ENCODE data around the gene RAD9A. TPM values are rescaled to one million over a fixed set of nuclear protein-coding genes. Genes with fewer than 3 reads are reported as not detected.

The RAD9A gene
- total RNA-seq, 1 donor from 2014 or later = 8.3 TPM

DNA sequence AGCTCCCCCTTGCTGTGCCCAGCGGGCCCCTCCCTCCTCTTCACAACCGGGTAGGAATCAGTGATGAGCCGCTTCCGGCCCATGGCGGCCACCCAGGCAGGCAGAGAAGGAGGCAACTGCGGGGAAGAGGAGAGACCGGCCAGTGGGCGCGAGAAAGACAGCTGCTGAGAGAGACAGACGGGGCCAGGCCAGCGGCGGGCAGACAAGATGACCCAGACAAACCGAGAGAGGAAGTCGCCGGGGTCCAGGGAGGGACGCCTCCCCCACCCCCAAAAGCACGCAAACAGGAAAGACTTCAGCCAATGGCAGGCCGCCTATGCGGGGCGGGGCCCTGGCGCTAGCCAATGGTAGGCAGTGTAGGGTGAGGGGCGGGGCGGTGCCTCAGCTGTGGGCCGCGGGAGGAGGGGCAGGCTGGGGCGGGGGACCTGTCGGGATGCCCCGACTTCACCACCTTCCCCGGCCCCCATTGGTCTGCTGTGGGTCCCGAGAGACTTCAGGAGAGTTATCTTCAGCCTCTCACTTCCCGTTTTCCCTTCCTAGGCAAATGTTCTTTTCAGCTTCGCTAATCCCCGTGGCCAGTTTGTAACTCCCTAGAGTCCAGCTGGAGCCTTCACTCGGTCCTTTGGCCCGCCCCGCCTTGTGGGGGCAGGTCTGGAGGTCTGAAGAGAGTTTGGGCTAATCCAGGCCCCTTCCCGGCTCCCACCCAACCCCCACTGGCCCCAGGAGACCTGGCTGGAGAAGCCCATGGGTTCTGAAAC lies 38.3 kb upstream of the RAD9A start, which contains the start of gene POLD4:
Gene POLD4 (minus strand): TSS at position 230 of the 758 bp plus-strand sequence. CDS start 147 bp downstream, at position 83.
- Histone ChIP-seq H3K27me3 (ENCODE audit: control insufficient read depth, insufficient read depth, low read length) (no peaks in the 10 kb centered on the region), H3K36me3 (ENCODE audit: control insufficient read depth, insufficient read depth, low read length) (no peaks in the 10 kb centered on the region), H3K4me3 (ENCODE audit: low read depth, low read length) (peak within 1 kb of the TSS; percentile 54)
- peak; percentile 83 for DNase-seq (ENCODE audit: low read depth)
- TF ChIP-seq CTCF (IDR thresholded peaks at IDR 0.05; ENCODE audit: insufficient read depth, low read length, poor library complexity, severe bottlenecking) = no peak

- no peak for TF ChIP-seq CTCF (IDR thresholded peaks at IDR 0.05; ENCODE audit: insufficient read depth, low read length, poor library complexity, severe bottlenecking)
- peak overlapping the region; percentile 36 for H3K4me3 ChIP-seq (ENCODE audit: low read depth, low read length)
- DNase-seq (ENCODE audit: low read depth) = peak; percentile 90
These were observed 37.4 kb upstream of the RAD9A start for GRCh38 chr11:67354075-67355022.

DNA sequence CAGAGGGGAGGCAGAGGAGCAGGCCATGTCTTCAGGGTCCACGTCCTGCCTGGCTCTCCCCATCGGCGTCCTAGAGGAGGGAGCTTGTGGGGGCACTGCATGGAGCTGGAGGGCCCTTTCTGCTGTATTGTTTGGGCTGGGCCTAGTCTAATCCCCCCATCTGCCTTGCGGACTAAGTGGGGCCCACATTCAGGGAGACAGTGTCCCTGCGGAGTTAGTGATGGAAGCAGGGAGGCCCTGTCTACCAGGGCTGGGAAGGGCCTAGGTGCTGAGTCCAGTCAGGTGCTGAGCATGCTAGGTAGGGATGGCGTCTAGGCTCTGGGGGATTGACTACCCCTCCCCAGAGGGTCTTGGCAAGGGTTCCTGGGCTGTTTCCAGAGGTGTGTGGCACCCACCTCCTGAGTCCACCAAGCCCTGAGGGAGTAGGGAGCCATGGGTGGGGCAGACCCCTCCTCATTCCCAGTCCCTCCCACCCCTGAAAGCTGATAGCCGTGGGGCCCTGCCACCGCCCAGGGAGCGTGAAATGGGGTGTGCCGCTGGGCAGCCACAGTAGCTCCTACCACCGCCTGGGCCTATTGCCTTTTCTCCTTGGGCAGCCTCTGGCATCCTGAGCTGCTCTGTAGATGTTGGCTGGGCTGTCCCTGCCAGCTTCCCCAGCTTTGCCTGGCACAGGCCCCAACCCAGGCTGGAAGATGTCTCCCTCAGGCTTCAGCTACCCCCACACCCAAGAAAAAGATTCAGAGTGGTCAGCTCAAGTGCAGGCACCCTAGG lies 36.6 kb upstream of the RAD9A start:
- Histone ChIP-seq H3K36me3 (ENCODE audit: control insufficient read depth, insufficient read depth, low read length) (no peaks in the 10 kb centered on the region), H3K27me3 (ENCODE audit: control insufficient read depth, insufficient read depth, low read length) (no peaks in the 10 kb centered on the region), H3K4me3 (ENCODE audit: low read depth, low read length) (no peak overlapping the region)
- TF ChIP-seq CTCF (IDR thresholded peaks at IDR 0.05; ENCODE audit: insufficient read depth, low read length, poor library complexity, severe bottlenecking) = no peak
- no peak for DNase-seq (ENCODE audit: low read depth)

More at GRCh38 chr11:67354075-67355022, 37.4 kb upstream of the RAD9A start:
- Histone ChIP-seq H3K27me3 (ENCODE audit: control insufficient read depth, insufficient read depth, low read length) (no peaks in the 10 kb centered on the region), H3K36me3 (ENCODE audit: control insufficient read depth, insufficient read depth, low read length) (no peaks in the 10 kb centered on the region)

DNA sequence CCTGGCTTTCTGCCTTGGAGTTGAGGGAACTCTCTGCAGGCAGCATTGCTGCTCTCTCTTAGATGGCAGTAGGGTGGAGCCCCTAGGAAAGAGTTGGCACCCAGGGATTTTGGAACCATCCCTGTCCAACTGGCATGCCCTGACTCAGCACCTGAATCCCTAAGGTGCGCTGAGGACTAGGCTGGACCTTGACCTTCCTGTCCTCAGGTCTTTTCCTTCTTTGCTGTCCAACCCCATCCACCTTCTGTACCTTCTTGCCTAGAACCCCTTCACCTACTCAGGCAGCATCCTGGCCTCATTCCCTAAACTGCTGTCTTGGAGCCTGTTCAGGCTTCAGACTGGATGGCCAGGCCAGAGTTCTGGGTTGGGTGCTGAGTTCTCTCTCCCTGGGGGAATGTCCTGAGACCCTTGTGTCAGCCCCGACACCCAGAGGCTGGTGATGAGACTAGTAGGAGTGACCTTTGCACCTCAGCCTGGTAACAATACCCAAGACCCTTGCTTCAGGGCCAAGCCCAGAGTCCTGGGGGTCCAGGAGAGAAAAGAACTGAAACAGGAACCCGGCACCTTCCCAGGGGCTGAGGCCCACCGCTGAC lies 35.9 kb upstream of the RAD9A start:
- no peak for TF ChIP-seq CTCF (IDR thresholded peaks at IDR 0.05; ENCODE audit: insufficient read depth, low read length, poor library complexity, severe bottlenecking)
- no peaks in the 10 kb centered on the region for H3K36me3 ChIP-seq (ENCODE audit: control insufficient read depth, insufficient read depth, low read length)
- H3K4me3 ChIP-seq (ENCODE audit: low read depth, low read length) = no peak overlapping the region
- no peak for DNase-seq (ENCODE audit: low read depth)
- no peaks in the 10 kb centered on the region for H3K27me3 ChIP-seq (ENCODE audit: control insufficient read depth, insufficient read depth, low read length)

DNA sequence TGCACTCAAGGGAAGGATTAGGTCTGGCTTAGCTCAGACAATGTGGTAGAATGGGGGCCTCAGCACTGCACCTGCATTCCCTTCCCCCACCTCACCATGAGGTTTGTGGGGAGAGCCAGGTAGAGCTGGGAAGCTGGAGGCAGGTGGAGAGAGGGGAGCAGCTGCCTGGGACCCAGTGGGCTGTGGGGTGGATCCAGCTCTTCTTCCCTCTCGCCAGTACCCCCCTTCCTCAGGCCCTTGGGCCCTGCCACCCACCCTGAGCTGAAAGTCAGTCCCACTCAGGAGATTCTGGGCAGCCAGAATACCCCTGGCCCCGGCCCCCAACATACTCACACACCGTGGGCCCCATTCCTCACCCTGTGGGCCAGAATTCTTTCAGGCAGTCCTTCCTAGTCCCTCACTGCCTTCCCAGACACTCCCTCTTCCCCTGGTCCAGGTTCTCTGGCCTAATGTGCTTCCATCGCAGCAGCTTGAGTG lies 35.4 kb upstream of the RAD9A start:
- no peaks in the 10 kb centered on the region for H3K27me3 ChIP-seq (ENCODE audit: control insufficient read depth, insufficient read depth, low read length)
- H3K4me3 ChIP-seq (ENCODE audit: low read depth, low read length) = no peak overlapping the region
- no peak for DNase-seq (ENCODE audit: low read depth)
- no peaks in the 10 kb centered on the region for H3K36me3 ChIP-seq (ENCODE audit: control insufficient read depth, insufficient read depth, low read length)
- no peak for TF ChIP-seq CTCF (IDR thresholded peaks at IDR 0.05; ENCODE audit: insufficient read depth, low read length, poor library complexity, severe bottlenecking)

Measured in kidney epithelial cell (primary cell).